Subcutaneous adipose tissue (tissue), 4 donors: ENCODE measurements around the gene INPP4B. TPM values are rescaled to one million over a fixed set of nuclear protein-coding genes. Genes with fewer than 3 reads are reported as not detected.

Experiments
- total RNA-seq, 4 donors: library from RNA; depleted of rRNA; stranded (reverse); fragments of >200 nt; gene quantifications; one replicate each; pipeline ENCODE4 v1.1.0, GENCODE V29; 2016
- TF ChIP-seq, protein P1 (sequence below): fragments of 450-650 bp; IDR thresholded peaks from one replicate; pipeline ENCODE4 v1.5.1; 2016; ENCODE audit warnings: low read depth, mild to moderate bottlenecking, control low read depth, antibody characterized with exemption, moderate library complexity

The INPP4B gene
- total RNA-seq, 4 donors from 2014 or later = 14.3 to 28.1 (median 24.6) TPM

DNA sequence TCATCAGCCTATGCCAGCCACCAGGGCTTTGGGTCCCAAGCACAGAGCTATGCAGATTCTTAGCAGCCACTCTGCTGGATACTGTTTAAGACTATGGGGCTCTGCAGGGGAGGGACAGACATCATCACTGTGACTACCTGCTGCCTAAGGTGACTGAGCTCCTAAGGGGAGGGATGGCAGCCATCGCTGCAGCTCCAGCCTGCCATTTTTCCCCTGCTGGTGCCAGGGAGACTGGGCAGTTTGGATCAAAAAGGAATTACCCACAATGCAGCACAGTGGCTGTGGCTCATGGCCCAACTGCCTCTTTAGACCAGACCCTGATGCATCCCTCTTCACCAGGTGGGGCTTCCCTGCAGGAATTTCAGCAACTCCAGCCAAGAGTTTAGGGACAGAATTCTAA is 28.6 kb upstream of the INPP4B start:
- TF ChIP-seq, protein P1, sequence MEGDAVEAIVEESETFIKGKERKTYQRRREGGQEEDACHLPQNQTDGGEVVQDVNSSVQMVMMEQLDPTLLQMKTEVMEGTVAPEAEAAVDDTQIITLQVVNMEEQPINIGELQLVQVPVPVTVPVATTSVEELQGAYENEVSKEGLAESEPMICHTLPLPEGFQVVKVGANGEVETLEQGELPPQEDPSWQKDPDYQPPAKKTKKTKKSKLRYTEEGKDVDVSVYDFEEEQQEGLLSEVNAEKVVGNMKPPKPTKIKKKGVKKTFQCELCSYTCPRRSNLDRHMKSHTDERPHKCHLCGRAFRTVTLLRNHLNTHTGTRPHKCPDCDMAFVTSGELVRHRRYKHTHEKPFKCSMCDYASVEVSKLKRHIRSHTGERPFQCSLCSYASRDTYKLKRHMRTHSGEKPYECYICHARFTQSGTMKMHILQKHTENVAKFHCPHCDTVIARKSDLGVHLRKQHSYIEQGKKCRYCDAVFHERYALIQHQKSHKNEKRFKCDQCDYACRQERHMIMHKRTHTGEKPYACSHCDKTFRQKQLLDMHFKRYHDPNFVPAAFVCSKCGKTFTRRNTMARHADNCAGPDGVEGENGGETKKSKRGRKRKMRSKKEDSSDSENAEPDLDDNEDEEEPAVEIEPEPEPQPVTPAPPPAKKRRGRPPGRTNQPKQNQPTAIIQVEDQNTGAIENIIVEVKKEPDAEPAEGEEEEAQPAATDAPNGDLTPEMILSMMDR = no peak

DNA sequence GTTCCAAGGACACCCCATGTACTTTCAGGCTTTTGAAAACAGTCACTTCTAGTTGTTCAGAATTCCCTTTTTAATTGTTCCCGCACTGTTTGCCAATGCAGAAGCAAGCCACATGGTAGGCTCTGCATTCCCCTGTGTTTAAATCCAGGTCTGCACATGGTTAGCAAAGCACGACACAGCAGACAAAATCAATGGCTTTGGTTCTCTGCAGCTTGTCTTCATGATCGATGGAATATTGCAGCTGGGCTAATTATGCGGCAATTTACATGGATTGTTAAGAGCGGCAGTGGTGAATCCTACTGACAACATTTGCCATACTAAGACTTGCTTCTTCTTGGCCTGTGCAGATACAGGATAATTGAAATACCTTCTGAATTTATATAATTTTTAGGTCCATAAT is 20.6 kb upstream of the INPP4B start:
- TF ChIP-seq, protein P1 = no peak

DNA sequence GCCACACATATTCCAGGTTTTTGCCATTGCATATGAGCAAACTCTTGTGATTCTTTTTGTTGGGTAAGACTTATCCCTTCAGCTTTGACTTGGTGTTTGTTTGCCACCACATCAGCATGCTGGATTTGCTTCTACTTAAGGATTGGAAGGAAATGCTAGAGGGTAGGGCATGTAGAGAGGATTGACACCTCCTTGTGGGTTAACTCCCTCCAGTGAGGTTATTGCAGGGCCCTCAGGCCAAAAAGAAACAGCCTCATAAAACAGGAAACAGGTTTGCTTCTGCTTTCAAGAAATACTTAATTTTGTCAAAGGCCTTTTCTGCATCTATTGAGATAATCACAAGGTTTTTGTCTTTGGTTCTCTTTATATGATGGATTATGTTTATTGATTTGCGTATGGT is 15.2 kb upstream of the INPP4B start:
- TF ChIP-seq, protein P1 = no peak

DNA sequence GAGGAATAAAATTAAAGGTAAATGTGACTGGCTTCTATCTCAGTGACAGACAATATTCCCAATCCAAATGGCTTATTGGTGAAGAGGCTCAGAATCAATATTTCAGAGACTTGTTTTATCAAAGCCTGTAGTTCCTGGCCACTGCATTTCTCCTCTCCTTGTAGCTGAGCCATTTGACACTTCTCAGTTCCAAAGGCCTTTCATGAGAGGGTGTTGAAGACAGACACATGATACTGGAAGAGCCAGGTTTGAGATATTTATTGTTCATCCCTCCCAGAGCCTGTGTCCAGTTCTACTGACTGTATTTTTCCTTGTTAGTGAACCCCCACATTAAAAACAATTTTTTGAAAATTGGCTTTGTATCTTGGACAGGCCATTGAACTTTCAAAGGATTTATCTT is 12.9 kb upstream of the INPP4B start:
- TF ChIP-seq, protein P1 = no peak

DNA sequence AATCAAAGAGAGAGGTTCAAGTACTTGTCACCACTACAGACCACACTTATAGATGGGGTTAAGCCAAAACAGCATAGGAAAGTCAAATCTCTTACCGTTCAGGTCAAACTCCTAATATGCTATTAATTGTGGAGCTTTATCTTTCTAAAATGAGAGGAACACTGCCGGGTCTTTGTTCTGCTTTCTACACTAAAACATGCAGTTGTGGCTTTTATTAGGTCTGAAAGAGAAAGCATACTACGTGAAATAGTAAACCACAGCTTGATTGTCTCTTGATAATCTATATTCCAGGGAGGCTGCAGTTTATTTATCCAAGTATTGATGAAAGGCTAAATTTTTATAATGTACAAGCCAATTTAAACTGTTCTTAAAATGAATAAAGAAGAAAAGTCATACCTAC is 12.3 kb upstream of the INPP4B start:
- TF ChIP-seq, protein P1 = no peak

GRCh38 chr4:142856576-142856975 is 10.5 kb upstream of the INPP4B start:
- TF ChIP-seq, protein P1 = no peak

DNA sequence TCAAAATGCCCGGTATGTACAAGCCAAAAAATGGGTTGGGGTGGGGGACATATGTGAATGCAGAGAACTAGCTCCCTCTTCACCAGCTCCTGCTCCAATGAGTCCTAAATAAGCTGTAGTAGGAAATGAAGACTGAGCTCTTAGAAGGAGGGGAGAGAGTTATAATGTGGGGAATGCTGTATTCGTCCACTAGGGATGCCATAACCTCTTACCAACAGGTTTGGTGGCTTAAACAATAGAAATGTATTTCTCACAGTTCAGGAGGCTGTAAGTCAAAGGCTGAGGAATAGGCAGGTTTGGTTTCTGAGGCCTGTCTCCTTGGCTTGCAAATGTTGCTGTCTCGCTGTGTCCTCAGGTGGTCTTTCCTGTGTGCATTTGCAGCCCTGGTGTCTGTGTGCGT is 4.4 kb upstream of the INPP4B start:
- TF ChIP-seq, protein P1 = no peak
